H9 (cell line): ENCODE measurements around the gene ELAPOR1. TPM values are rescaled to one million over a fixed set of nuclear protein-coding genes. Genes with fewer than 3 reads are reported as not detected.

Source experiments
- DNase-seq: peaks from one replicate; pipeline ENCODE4 v3.0.0-alpha.2; 2017
- H2AFZ ChIP-seq: one replicate; pipeline ENCODE4 v1.6.1; 2013; ENCODE audit warnings: mild to moderate bottlenecking, low read length, control low read depth, moderate library complexity
- H2AK5ac ChIP-seq: 2 replicates; pipeline ENCODE4 v1.6.1; 2013; ENCODE audit warnings: low read length, control low read depth, mixed read lengths; ENCODE audit not compliant: insufficient read length
- H2BK120ac ChIP-seq: one replicate; pipeline ENCODE4 v1.6.1; 2013; ENCODE audit warnings: low read depth, mild to moderate bottlenecking, low read length, control low read depth, inconsistent platforms; ENCODE audit not compliant: poor library complexity, severe bottlenecking
- H2BK12ac ChIP-seq: 2 replicates; pipeline ENCODE4 v1.6.1; 2013; ENCODE audit warnings: low read length, control low read depth, mixed read lengths, low read depth; ENCODE audit not compliant: insufficient read length
- H2BK15ac ChIP-seq: 2 replicates; pipeline ENCODE4 v1.6.1; 2013; ENCODE audit warnings: low read depth, low read length, control low read depth
- H2BK20ac ChIP-seq: one replicate; pipeline ENCODE4 v1.6.1; 2013; ENCODE audit warnings: low read depth, mild to moderate bottlenecking, low read length, control low read depth, inconsistent platforms; ENCODE audit not compliant: poor library complexity, severe bottlenecking
- H2BK5ac ChIP-seq: 2 replicates; pipeline ENCODE4 v1.6.1; 2013; ENCODE audit warnings: low read length, control low read depth, mixed read lengths; ENCODE audit not compliant: insufficient read length
- H3K14ac ChIP-seq: 2 replicates; pipeline ENCODE4 v1.6.1; 2013; ENCODE audit warnings: low read length, control low read depth; ENCODE audit not compliant: insufficient read depth
- H3K18ac ChIP-seq: 2 replicates; pipeline ENCODE4 v1.6.1; 2013; ENCODE audit warnings: low read depth, mild to moderate bottlenecking, mixed read lengths, low read length, control low read depth; ENCODE audit not compliant: insufficient read length
- H3K23ac ChIP-seq: 2 replicates; pipeline ENCODE4 v1.6.1; 2013; ENCODE audit warnings: low read length, control low read depth, mixed read lengths, low read depth; ENCODE audit not compliant: insufficient read length
- H3K23me2 ChIP-seq: 2 replicates; pipeline ENCODE4 v1.6.1; 2013; ENCODE audit warnings: low read depth, mild to moderate bottlenecking, mixed read lengths, low read length, control low read depth; ENCODE audit not compliant: insufficient read length, poor library complexity, severe bottlenecking
- H3K27ac ChIP-seq: 2 replicates; pipeline ENCODE4 v1.5.1; 2013; ENCODE audit warnings: low read length, control low read depth, mixed read lengths, low read depth; ENCODE audit not compliant: insufficient read length
- H3K27me3 ChIP-seq: 2 replicates; pipeline ENCODE4 v1.6.1; 2013; ENCODE audit warnings: low read length, control low read depth, inconsistent platforms; ENCODE audit not compliant: insufficient read depth
- H3K4ac ChIP-seq: 2 replicates; pipeline ENCODE4 v1.6.1; 2013; ENCODE audit warnings: low read depth, mild to moderate bottlenecking, control low read depth, inconsistent platforms, low read length, moderate library complexity
- H3K4me1 ChIP-seq: 2 replicates; pipeline ENCODE4 v1.6.1; 2013; ENCODE audit warnings: low read length, control low read depth, inconsistent platforms; ENCODE audit not compliant: insufficient read depth
- H3K4me2 ChIP-seq: 2 replicates; pipeline ENCODE4 v1.6.1; 2013; ENCODE audit warnings: low read length, control low read depth, mixed read lengths; ENCODE audit not compliant: insufficient read length, insufficient read depth
- H3K56ac ChIP-seq: 2 replicates; pipeline ENCODE4 v1.6.1; 2013; ENCODE audit warnings: low read depth, mild to moderate bottlenecking, mixed read lengths, low read length, control low read depth; ENCODE audit not compliant: insufficient read length
- H3K79me1 ChIP-seq: 2 replicates; pipeline ENCODE4 v1.6.1; 2013; ENCODE audit warnings: low read depth, mild to moderate bottlenecking, moderate library complexity, low read length, control low read depth, inconsistent platforms; ENCODE audit not compliant: insufficient read depth, poor library complexity, severe bottlenecking
- H3K79me2 ChIP-seq: 2 replicates; pipeline ENCODE4 v1.6.1; 2013; ENCODE audit warnings: low read length, control low read depth, inconsistent platforms; ENCODE audit not compliant: insufficient read depth
- H3K9ac ChIP-seq: 2 replicates; pipeline ENCODE4 v1.6.1; 2013; ENCODE audit warnings: low read length, control low read depth, mixed read lengths; ENCODE audit not compliant: insufficient read length; ENCODE audit errors: extremely low read depth
- H3K9me3 ChIP-seq: one replicate; pipeline ENCODE4 v1.6.1; 2013; ENCODE audit warnings: low read depth, low read length, inconsistent platforms; ENCODE audit not compliant: control insufficient read depth
- H3T11ph ChIP-seq: one replicate; pipeline ENCODE4 v1.6.1; 2013; ENCODE audit warnings: mild to moderate bottlenecking, low read length, control low read depth, inconsistent platforms
- H4K20me1 ChIP-seq: one replicate; pipeline ENCODE4 v1.6.1; 2013; ENCODE audit not compliant: control insufficient read depth, insufficient read length, insufficient read depth
- H4K5ac ChIP-seq: 2 replicates; pipeline ENCODE4 v1.6.1; 2013; ENCODE audit warnings: low read depth, mild to moderate bottlenecking, mixed read lengths, low read length, control low read depth; ENCODE audit not compliant: insufficient read length
- H4K8ac ChIP-seq: replicated peaks from 2 replicates; pipeline ENCODE4 v1.6.1; 2013; ENCODE audit warnings: low read length, control low read depth, mixed read lengths, low read depth; ENCODE audit not compliant: insufficient read length
- H4K91ac ChIP-seq: 2 replicates; pipeline ENCODE4 v1.6.1; 2013; ENCODE audit warnings: low read depth, mild to moderate bottlenecking, moderate library complexity, mixed read lengths, low read length, control low read depth; ENCODE audit not compliant: insufficient read length
- H3K27ac Mint-ChIP-seq, 3 experiments: 2 replicates in 2 of 3; 3 replicates in 1 of 3; pipeline ENCODE4 v1.8.0; 2020 to 2021; ENCODE audit warnings: mixed read lengths in 3 of 3, mild to moderate bottlenecking in 1 of 3, moderate library complexity in 1 of 3
- H3K27me3 Mint-ChIP-seq: 2 replicates; pipeline ENCODE4 v1.8.0; 2021; ENCODE audit warnings: low read depth, mild to moderate bottlenecking, moderate library complexity, mixed read lengths
- H3K36me3 Mint-ChIP-seq, 3 experiments: 2 replicates in 2 of 3; 3 replicates in 1 of 3; pipeline ENCODE4 v1.8.0; 2020 to 2021; ENCODE audit warnings: low read depth in 3 of 3, mixed read lengths in 3 of 3; ENCODE audit not compliant: insufficient read depth in 1 of 3
- H3K4me1 Mint-ChIP-seq, 2 experiments: 2 replicates each; pipeline ENCODE4 v1.8.0; 2020; ENCODE audit warnings: mixed read lengths in 2 of 2
- H3K4me3 Mint-ChIP-seq, 2 experiments: 2 replicates in 1 of 2; 3 replicates in 1 of 2; pipeline ENCODE4 v1.8.0; 2020 to 2021; ENCODE audit warnings: mild to moderate bottlenecking in 2 of 2, mixed read lengths in 2 of 2, moderate library complexity in 1 of 2
- H3K9me3 Mint-ChIP-seq, 2 experiments: 2 replicates in 1 of 2; 3 replicates in 1 of 2; pipeline ENCODE4 v1.8.0; 2020; ENCODE audit warnings: mild to moderate bottlenecking in 2 of 2, mixed read lengths in 2 of 2, moderate library complexity in 1 of 2
- CTCF ChIP-seq: fragments of 200-600 bp; sonication (generic); conservative IDR thresholded peaks from 3 replicates; pipeline ENCODE4 v1.8.0; 2021; ENCODE audit warnings: antibody characterized with exemption, mild to moderate bottlenecking
- WGBS: extraction: QIAGEN DNeasy Blood & Tissue Kit; methylation state at CpG from one replicate; pipeline ENCODE4 v1.1.7; 2013; ENCODE audit warnings: missing lambda C conversion rate, low lambda C conversion rate, mixed read lengths; ENCODE audit not compliant: insufficient read length; ENCODE audit errors: extremely low coverage; 5-methylcytosine and 5-hydroxymethylcytosine counted together
- total RNA-seq: library from RNA; stranded (reverse); gene quantifications from 2 replicates; pipeline ENCODE4 v1.2.1, GENCODE V29; 2021

The ELAPOR1 gene
- total RNA-seq, 1 experiment from 2014 or later = 0.55 TPM

DNA sequence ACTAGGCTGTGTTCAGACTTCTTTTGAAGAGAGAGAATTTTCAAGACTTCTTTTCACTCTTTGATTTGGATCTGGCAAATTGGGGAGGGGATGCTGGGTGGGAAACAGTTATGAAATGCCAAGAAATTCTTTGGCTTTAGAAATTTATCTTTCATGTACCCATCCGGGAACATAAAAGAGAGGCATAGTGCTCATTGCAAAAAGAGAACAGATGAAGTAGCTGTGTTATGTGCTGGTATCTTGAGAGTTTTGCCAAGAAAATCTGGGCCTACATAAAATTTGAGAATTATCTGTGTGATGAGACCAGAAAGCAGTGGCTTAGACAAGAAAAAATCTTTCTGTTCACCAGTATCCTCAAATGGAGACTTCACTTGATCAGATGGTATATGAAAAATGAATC is 19.0 kb upstream of the ELAPOR1 start:
- Mint-ChIP-seq H3K27ac (no peak overlapping the region), H3K27me3 (no peaks in the 10 kb centered on the region), H3K36me3 (peaks cover 0 to 17% (median 13%) of the 10 kb centered on the region in 3 experiments; a peak in 6 of 7 replicates), H3K4me1 (peaks cover 11 to 14% of the 10 kb centered on the region in 2 experiments), H3K9me3 (peaks cover 0 to under 1% of the 10 kb centered on the region in 2 experiments; a peak in 1 of 5 replicates), H3K4me3 (no peak overlapping the region)
- H2BK5ac ChIP-seq = no peak overlapping the region
- no peak overlapping the region for H2AFZ ChIP-seq
- H4K8ac ChIP-seq = no peak overlapping the region
- H2BK120ac ChIP-seq = no peak overlapping the region
- no peaks in the 10 kb centered on the region for H3K4me1 ChIP-seq
- H2BK20ac ChIP-seq = no peak overlapping the region
- H3K18ac ChIP-seq = no peak overlapping the region
- H3K27ac ChIP-seq = no peak overlapping the region
- peaks cover 6% of the 10 kb centered on the region for H3K23me2 ChIP-seq
- no peaks in the 10 kb centered on the region for H3K9me3 ChIP-seq
- H3K27me3 ChIP-seq = no peaks in the 10 kb centered on the region
- TF ChIP-seq CTCF = no peak
- H4K20me1 ChIP-seq = no peaks in the 10 kb centered on the region
- no peak overlapping the region for H3K9ac ChIP-seq
- no peak overlapping the region for H4K91ac ChIP-seq
- H3K14ac ChIP-seq = no peak overlapping the region
- H3K56ac ChIP-seq = no peak overlapping the region
- H2BK15ac ChIP-seq = no peak overlapping the region
- DNase-seq = no peak
- no peak overlapping the region for H2BK12ac ChIP-seq
- H2AK5ac ChIP-seq = no peak overlapping the region
- H4K5ac ChIP-seq = no peak overlapping the region
- H3K23ac ChIP-seq = no peak overlapping the region
- no peak overlapping the region for H3T11ph ChIP-seq
- no peak overlapping the region for H3K4ac ChIP-seq
- 0 out of 2 replicates have a peak, but pooled peaks cover 2% of the 10 kb centered on the region for H3K79me2 ChIP-seq
- no CpG with 5 or more reads among the region's 1 CpG for WGBS
- H3K4me2 ChIP-seq = no peak overlapping the region
- no peaks in the 10 kb centered on the region for H3K79me1 ChIP-seq
